Limb (tissue), 2 donors: Measurements from ENCODE around the gene POLR3G.

Source experiments
- DNase-seq, 2 donors: peaks; one replicate each; pipeline ENCODE4 v3.0.0-alpha.2; 2016; ENCODE audit errors: extremely low spot score in 2 of 2

Gene POLR3G

GRCh38 chr5:90550963-90551362, 76.3 kb downstream of the POLR3G start:
- no peak for DNase-seq

GRCh38 chr5:90551376-90551775, 76.7 kb downstream of the POLR3G start:
- no peak for DNase-seq

- DNase-seq, result no peak
Observed at GRCh38 chr5:90553711-90554110, 79.0 kb downstream of the POLR3G start.

- no peak for DNase-seq
Observed at GRCh38 chr5:90554358-90555006, 79.8 kb downstream of the POLR3G start.

- DNase-seq, result no peak
Observed at GRCh38 chr5:90555666-90556065, 81.0 kb downstream of the POLR3G start.

- DNase-seq, result no peak
Observed at GRCh38 chr5:90557391-90557790, 82.7 kb downstream of the POLR3G start.

GRCh38 chr5:90557871-90558270, 83.2 kb downstream of the POLR3G start:
- no peak for DNase-seq

- DNase-seq, result peak; percentile 38 to 84
Observed at GRCh38 chr5:90558344-90559192, 83.9 kb downstream of the POLR3G start, which contains the start of gene ADGRV1. Gene ADGRV1 (plus strand): TSS chr5:90558797. CDS start chr5:90558896, 99 bp downstream.

- no peak for DNase-seq
Observed at GRCh38 chr5:90560771-90561170, 86.1 kb downstream of the POLR3G start.

- no peak for DNase-seq
Observed at GRCh38 chr5:90561766-90562165, 87.1 kb downstream of the POLR3G start.

- DNase-seq, result no peak
Observed at GRCh38 chr5:90562341-90562740, 87.7 kb downstream of the POLR3G start.

- no peak for DNase-seq
Observed at GRCh38 chr5:90563108-90563507, 88.4 kb downstream of the POLR3G start.
